WTC11 (cell line): ENCODE results near the gene LMTK2.

ENCODE experiments used
- ESRRA ChIP-seq: sonication (generic); formaldehyde crosslinking; IDR thresholded peaks from 2 replicates; pipeline ENCODE4 v1.8.1; 2022; ENCODE audit warnings: mild to moderate bottlenecking, missing genetic modification reagents, borderline replicate concordance
- HMGXB4 ChIP-seq: sonication (generic); formaldehyde crosslinking; IDR thresholded peaks from 2 replicates; pipeline ENCODE4 v1.8.1; 2023; ENCODE audit warnings: mild to moderate bottlenecking, moderate library complexity, missing genetic modification reagents
- TEAD4 ChIP-seq: sonication (generic); formaldehyde crosslinking; IDR thresholded peaks from 2 replicates; pipeline ENCODE4 v1.8.0; 2022; ENCODE audit warnings: mild to moderate bottlenecking, missing genetic modification reagents
- TF ChIP-seq, protein P1 (sequence below): fragments of 200-600 bp; IDR thresholded peaks from 2 replicates; pipeline ENCODE4 v1.8.0; 2022; ENCODE audit warnings: antibody characterized with exemption
- TF ChIP-seq, protein P2 (sequence below): sonication (generic); formaldehyde crosslinking; IDR thresholded peaks from 2 replicates; pipeline ENCODE4 v1.8.0; 2022; ENCODE audit warnings: mild to moderate bottlenecking, missing genetic modification reagents
- TF ChIP-seq, protein P3 (sequence below): fragments of 250-450 bp; sonication (Bioruptor Pico); IDR thresholded peaks from 2 replicates; pipeline ENCODE4 v1.9.0; 2021; ENCODE audit warnings: mild to moderate bottlenecking

- TF ChIP-seq, protein P1, sequence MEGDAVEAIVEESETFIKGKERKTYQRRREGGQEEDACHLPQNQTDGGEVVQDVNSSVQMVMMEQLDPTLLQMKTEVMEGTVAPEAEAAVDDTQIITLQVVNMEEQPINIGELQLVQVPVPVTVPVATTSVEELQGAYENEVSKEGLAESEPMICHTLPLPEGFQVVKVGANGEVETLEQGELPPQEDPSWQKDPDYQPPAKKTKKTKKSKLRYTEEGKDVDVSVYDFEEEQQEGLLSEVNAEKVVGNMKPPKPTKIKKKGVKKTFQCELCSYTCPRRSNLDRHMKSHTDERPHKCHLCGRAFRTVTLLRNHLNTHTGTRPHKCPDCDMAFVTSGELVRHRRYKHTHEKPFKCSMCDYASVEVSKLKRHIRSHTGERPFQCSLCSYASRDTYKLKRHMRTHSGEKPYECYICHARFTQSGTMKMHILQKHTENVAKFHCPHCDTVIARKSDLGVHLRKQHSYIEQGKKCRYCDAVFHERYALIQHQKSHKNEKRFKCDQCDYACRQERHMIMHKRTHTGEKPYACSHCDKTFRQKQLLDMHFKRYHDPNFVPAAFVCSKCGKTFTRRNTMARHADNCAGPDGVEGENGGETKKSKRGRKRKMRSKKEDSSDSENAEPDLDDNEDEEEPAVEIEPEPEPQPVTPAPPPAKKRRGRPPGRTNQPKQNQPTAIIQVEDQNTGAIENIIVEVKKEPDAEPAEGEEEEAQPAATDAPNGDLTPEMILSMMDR, result no peak
- TF ChIP-seq, protein P2, sequence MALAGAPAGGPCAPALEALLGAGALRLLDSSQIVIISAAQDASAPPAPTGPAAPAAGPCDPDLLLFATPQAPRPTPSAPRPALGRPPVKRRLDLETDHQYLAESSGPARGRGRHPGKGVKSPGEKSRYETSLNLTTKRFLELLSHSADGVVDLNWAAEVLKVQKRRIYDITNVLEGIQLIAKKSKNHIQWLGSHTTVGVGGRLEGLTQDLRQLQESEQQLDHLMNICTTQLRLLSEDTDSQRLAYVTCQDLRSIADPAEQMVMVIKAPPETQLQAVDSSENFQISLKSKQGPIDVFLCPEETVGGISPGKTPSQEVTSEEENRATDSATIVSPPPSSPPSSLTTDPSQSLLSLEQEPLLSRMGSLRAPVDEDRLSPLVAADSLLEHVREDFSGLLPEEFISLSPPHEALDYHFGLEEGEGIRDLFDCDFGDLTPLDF, result no peak
- TF ChIP-seq, protein P3, sequence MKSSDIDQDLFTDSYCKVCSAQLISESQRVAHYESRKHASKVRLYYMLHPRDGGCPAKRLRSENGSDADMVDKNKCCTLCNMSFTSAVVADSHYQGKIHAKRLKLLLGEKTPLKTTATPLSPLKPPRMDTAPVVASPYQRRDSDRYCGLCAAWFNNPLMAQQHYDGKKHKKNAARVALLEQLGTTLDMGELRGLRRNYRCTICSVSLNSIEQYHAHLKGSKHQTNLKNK (CRISPR knock-in tag), result no peak
- TF ChIP-seq TEAD4 (no peak), HMGXB4 (CRISPR knock-in tag) (no peak), ESRRA (CRISPR knock-in tag) (no peak)
Observed at GRCh38 chr7:98213296-98213887, 106.7 kb downstream of the LMTK2 start.
